Psoas muscle (tissue), 8 donors: ENCODE results near the gene KLRF1. TPM values are rescaled to one million over a fixed set of nuclear protein-coding genes. Genes with fewer than 3 reads are reported as not detected.

Source experiments
- ATAC-seq, 4 donors: fragments of 200-7000 bp; cut with Tn5 transposase; one replicate each; pipeline ENCODE4 v1.9.1; 2020; ENCODE audit warnings: moderate library complexity in 3 of 4, mild to moderate bottlenecking in 2 of 4
- DNase-seq, 2 donors: peaks; one replicate each; pipeline ENCODE4 v3.0.0-alpha.2; 2020
- H3K27ac ChIP-seq: fragments of 200-600 bp; one replicate; pipeline ENCODE4 v1.8.0; 2022
- H3K27me3 ChIP-seq, 3 donors: fragments of 200-600 bp in 1 of 3; one replicate each; pipeline versions ENCODE4 v1.6.1 to v1.8.0; 2013 to 2022; ENCODE audit warnings: low read length in 2 of 3, mild to moderate bottlenecking in 2 of 3, moderate library complexity in 1 of 3; ENCODE audit not compliant: insufficient read depth in 3 of 3
- H3K36me3 ChIP-seq, 2 donors: fragments of 200-600 bp in 1 of 2; one replicate each; pipeline versions ENCODE4 v1.6.1 to v1.8.0; 2013 to 2022; ENCODE audit warnings: low read depth in 1 of 2, mild to moderate bottlenecking in 1 of 2, moderate library complexity in 1 of 2; ENCODE audit not compliant: insufficient read depth in 1 of 2
- H3K4me1 ChIP-seq: fragments of 200-600 bp; one replicate; pipeline ENCODE4 v1.8.0; 2022
- H3K4me3 ChIP-seq: fragments of 200-600 bp; one replicate; pipeline ENCODE4 v1.8.0; 2022; ENCODE audit warnings: mild to moderate bottlenecking
- H3K9me3 ChIP-seq: fragments of 200-600 bp; one replicate; pipeline ENCODE4 v1.8.0; 2022
- CTCF ChIP-seq: fragments of 200-600 bp; IDR thresholded peaks from one replicate; pipeline ENCODE4 v1.8.0; 2022; ENCODE audit warnings: antibody characterized with exemption
- WGBS, 3 donors: extraction: QIAGEN DNeasy Blood & Tissue Kit; methylation state at CpG; one replicate each; pipeline versions ENCODE4 v1.1.6 to v1.1.7; 2013; 5-methylcytosine and 5-hydroxymethylcytosine counted together
- intact Hi-C, 2 donors: fragments of 100-400 bp; cut with DNase I; formaldehyde crosslinking; loops; one replicate each; pipeline versions ENCODE4 v1.11.0 to v1.14.2; 2022
- polyA plus RNA-seq, 3 donors: library from polyadenylated mRNA; stranded (reverse); fragments of 200-250 nt; gene quantifications; one replicate each; pipeline ENCODE4 v1.2.3, GENCODE V29; 2013
- total RNA-seq, 4 donors: library from RNA; stranded (reverse); fragmentation: NEBNext Ultra II Directional in 2 of 4; extraction: Animal tissue kit (Norgen Biotek cat#: 25700) in 2 of 4; gene quantifications; one replicate each; pipeline versions ENCODE4 v1.2.1 to v1.2.4, GENCODE V29; 2021 to 2023
- donor health status: healthy with polysubstance abuse.
- donor health status: DM: no; HTN: no; CAD: no; lungs with moderate emphysema.
- donor health status: Bipolar disorder and iron deficiency.
- donor health status: healthy.
- donor health status: DM: yes; HTN: yes; CAD: no.
- donor health status: DM: no; HTN: no; CAD: no.
- donor health status: DM: no; HTN: no; CAD: no.
- donor health status: DM: yes; HTN: yes; CAD: no.

KLRF1 gene
- total and polyA plus RNA-seq, 7 donors, result 0.09 to 0.49 (median 0.14) TPM; not detected in 3

- Histone ChIP-seq H3K27me3 (no peaks in the 10 kb centered on the region), H3K9me3 (peaks cover 4% of the 10 kb centered on the region), H3K36me3 (no peaks in the 10 kb centered on the region), H3K27ac (no peak overlapping the region), H3K4me3 (no peak overlapping the region), H3K4me1 (no peaks in the 10 kb centered on the region)
- WGBS, 3 donors, result 87 to 98% (median 88%) methylated on average over 2 of the region's 2 CpGs
- intact Hi-C loops, result no loop called here
- DNase-seq (no peak), ATAC-seq (no peak)
- no peak for TF ChIP-seq CTCF
Measured at GRCh38 chr12:9792961-9793617, 34.2 kb upstream of the KLRF1 start.

GRCh38 chr12:9793779-9794395, 33.4 kb upstream of the KLRF1 start:
- no peak for TF ChIP-seq CTCF
- 68 to 72% (median 70%) methylated on average over 8 of the region's 8 CpGs for WGBS, 3 donors
- Histone ChIP-seq H3K4me3 (no peak overlapping the region), H3K27me3 (no peaks in the 10 kb centered on the region), H3K27ac (no peak overlapping the region), H3K9me3 (peaks cover 4% of the 10 kb centered on the region), H3K36me3 (no peaks in the 10 kb centered on the region), H3K4me1 (no peaks in the 10 kb centered on the region)
- ATAC-seq (no peak), DNase-seq (no peak)
- intact Hi-C loops, result no loop called here

- intact Hi-C loops, result loop anchor here in 1 of 2 donors (5.0 kb wide), 1 partner anchor 42 kb away; no protein-coding TSS in a partner anchor
Measured at GRCh38 chr12:9794484-9795093, 32.7 kb upstream of the KLRF1 start.

GRCh38 chr12:9795945-9796344, 31.3 kb upstream of the KLRF1 start:
- no peak overlapping the region for H3K27ac ChIP-seq
- H3K9me3 ChIP-seq, result no peaks in the 10 kb centered on the region
- no peak for TF ChIP-seq CTCF
- no peak overlapping the region for H3K4me3 ChIP-seq
- no peaks in the 10 kb centered on the region for H3K36me3 ChIP-seq
- H3K4me1 ChIP-seq, result no peaks in the 10 kb centered on the region
- WGBS, 3 donors, result 87 to 93% (median 92%) methylated on average over 2 of the region's 2 CpGs
- no peak for DNase-seq
- ATAC-seq, result no peak
- intact Hi-C loops, result loop anchor here in 1 of 2 donors (5.0 kb wide), 1 partner anchor 44 kb away; no protein-coding TSS in a partner anchor
- no peaks in the 10 kb centered on the region for H3K27me3 ChIP-seq

More at GRCh38 chr12:9794484-9795093, 32.7 kb upstream of the KLRF1 start:
- TF ChIP-seq CTCF, result no peak
- no peak for ATAC-seq
- peaks cover 3% of the 10 kb centered on the region for H3K9me3 ChIP-seq
- no peaks in the 10 kb centered on the region for H3K27me3 ChIP-seq
- no peak overlapping the region for H3K27ac ChIP-seq
- DNase-seq, result no peak
- no peaks in the 10 kb centered on the region for H3K4me1 ChIP-seq
- H3K36me3 ChIP-seq, result no peaks in the 10 kb centered on the region
- no peak overlapping the region for H3K4me3 ChIP-seq
- 65 to 74% (median 66%) methylated on average over 2 of the region's 2 CpGs for WGBS, 3 donors
